Measurements from ENCODE around the gene CNDP1.

DNA sequence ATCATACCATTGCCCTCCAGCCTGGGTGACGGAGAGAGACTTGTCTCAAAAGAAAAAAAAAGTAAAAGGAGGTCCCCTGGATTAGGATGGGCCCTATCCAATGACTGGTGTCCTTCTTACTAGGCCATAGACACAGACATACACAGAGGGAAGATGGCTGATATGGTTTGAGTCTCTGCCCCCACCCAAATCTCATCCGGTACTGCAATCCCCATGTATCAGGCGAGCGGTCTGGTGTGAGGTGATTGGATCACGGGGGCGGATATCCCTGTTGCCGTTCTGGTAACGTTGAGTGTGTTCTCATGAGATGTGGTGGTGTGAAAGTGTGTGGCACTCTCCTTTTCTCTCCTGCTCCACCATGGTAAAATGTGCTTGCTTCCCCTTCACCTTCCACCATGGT lies 45.9 kb upstream of the CNDP1 start:
- TF ChIP-seq, protein P1, sequence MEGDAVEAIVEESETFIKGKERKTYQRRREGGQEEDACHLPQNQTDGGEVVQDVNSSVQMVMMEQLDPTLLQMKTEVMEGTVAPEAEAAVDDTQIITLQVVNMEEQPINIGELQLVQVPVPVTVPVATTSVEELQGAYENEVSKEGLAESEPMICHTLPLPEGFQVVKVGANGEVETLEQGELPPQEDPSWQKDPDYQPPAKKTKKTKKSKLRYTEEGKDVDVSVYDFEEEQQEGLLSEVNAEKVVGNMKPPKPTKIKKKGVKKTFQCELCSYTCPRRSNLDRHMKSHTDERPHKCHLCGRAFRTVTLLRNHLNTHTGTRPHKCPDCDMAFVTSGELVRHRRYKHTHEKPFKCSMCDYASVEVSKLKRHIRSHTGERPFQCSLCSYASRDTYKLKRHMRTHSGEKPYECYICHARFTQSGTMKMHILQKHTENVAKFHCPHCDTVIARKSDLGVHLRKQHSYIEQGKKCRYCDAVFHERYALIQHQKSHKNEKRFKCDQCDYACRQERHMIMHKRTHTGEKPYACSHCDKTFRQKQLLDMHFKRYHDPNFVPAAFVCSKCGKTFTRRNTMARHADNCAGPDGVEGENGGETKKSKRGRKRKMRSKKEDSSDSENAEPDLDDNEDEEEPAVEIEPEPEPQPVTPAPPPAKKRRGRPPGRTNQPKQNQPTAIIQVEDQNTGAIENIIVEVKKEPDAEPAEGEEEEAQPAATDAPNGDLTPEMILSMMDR (tag by site-specific recombination; IDR thresholded peaks at IDR 0.05) = no peak
- no peak for TF ChIP-seq SALL2 (tag by site-specific recombination; IDR thresholded peaks at IDR 0.05; ENCODE audit: borderline replicate concordance)

All from HEK293 (cell line).